Measurements from ENCODE around the gene ZNF385D. TPM values are rescaled to one million over a fixed set of nuclear protein-coding genes. Genes with fewer than 3 reads are reported as not detected.
A peak's percentile ranks its signal among the peaks of the same experiment; 100 is the strongest.

ZNF385D gene
- total RNA-seq, 1 donor from 2014 or later = under 0.01 TPM

GRCh38 chr3:21645121-21645897 lies 105.7 kb downstream of the ZNF385D start:
- peak; percentile 26 for DNase-seq (ENCODE audit: low read depth)
- TF ChIP-seq, protein P1, sequence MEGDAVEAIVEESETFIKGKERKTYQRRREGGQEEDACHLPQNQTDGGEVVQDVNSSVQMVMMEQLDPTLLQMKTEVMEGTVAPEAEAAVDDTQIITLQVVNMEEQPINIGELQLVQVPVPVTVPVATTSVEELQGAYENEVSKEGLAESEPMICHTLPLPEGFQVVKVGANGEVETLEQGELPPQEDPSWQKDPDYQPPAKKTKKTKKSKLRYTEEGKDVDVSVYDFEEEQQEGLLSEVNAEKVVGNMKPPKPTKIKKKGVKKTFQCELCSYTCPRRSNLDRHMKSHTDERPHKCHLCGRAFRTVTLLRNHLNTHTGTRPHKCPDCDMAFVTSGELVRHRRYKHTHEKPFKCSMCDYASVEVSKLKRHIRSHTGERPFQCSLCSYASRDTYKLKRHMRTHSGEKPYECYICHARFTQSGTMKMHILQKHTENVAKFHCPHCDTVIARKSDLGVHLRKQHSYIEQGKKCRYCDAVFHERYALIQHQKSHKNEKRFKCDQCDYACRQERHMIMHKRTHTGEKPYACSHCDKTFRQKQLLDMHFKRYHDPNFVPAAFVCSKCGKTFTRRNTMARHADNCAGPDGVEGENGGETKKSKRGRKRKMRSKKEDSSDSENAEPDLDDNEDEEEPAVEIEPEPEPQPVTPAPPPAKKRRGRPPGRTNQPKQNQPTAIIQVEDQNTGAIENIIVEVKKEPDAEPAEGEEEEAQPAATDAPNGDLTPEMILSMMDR (conservative IDR thresholded peaks at IDR 0.05; ENCODE audit: low read depth, low read length) = no peak
- no peak overlapping the region for H3K4me3 ChIP-seq (ENCODE audit: low read depth, low read length)

DNA sequence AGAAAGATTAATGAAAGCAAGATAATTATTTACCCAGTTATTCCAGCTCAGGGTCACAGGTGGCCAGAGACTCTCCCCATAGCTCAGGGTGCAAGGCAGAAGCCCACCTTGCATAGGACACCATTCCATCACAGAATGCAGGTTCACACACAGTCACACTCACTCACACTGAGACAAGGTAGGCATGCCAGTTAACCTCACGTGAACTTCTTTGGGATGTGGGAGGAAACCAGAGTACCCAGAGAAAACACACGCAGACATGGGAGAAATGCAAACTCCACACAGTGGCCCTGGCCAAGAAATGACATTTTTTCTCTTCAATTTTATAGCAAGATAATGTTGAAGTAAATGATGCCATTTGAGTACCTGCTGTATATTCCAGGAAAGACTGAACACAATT lies 106.7 kb downstream of the ZNF385D start:
- no peak overlapping the region for H3K4me3 ChIP-seq (ENCODE audit: low read depth, low read length)
- TF ChIP-seq, protein P1 (conservative IDR thresholded peaks at IDR 0.05; ENCODE audit: low read depth, low read length) = no peak
- DNase-seq (ENCODE audit: low read depth) = no peak

- TF ChIP-seq, protein P1 (conservative IDR thresholded peaks at IDR 0.05; ENCODE audit: low read depth, low read length) = no peak
- no peak for DNase-seq (ENCODE audit: low read depth)
- H3K4me3 ChIP-seq (ENCODE audit: low read depth, low read length) = no peak overlapping the region
These were observed 107.3 kb downstream of the ZNF385D start for GRCh38 chr3:21643752-21644151.

DNA sequence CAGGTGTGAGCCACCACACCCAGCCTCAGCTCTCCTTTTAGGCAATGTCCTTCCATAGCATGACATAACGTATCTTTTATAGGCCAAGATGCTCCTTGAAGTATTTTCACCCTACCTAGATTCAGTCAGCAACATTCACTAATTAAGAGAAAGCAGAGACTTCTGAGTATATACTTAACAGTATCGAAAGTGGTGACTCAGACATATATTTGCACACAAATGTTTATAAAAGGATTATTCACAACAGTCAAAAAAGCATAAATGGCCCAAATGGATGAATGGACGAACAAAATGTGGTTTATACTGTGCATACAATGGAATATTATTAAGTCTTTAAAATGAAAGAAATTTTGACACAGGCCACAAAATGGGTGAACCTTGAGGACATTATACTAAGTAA lies 108.6 kb downstream of the ZNF385D start:
- no peak overlapping the region for H3K4me3 ChIP-seq (ENCODE audit: low read depth, low read length)
- DNase-seq (ENCODE audit: low read depth) = no peak
- TF ChIP-seq, protein P1 (conservative IDR thresholded peaks at IDR 0.05; ENCODE audit: low read depth, low read length) = no peak

DNA sequence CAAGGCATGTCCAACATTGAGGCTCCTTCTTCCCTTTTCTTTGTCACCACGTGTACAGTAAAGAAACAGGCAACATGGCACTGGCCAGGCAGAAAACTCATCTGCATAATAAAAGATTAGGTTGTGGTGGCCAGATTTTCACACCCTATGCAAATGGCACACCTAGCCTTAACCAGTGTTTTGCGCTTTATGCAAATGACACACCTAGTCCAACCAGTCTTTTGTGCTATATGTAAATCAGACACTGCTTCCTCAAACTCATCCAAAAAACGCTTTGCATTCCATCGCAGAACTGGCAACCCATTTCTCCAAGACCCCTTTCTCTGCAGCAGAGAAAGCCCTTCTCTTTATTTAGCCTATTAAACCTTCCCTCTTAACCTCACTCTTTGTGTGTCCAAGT lies 109.1 kb downstream of the ZNF385D start:
- no peak overlapping the region for H3K4me3 ChIP-seq (ENCODE audit: low read depth, low read length)
- DNase-seq (ENCODE audit: low read depth) = no peak
- TF ChIP-seq, protein P1 (conservative IDR thresholded peaks at IDR 0.05; ENCODE audit: low read depth, low read length) = no peak

- no peak overlapping the region for H3K4me3 ChIP-seq (ENCODE audit: low read depth, low read length)
- no peak for DNase-seq (ENCODE audit: low read depth)
- TF ChIP-seq, protein P1 (conservative IDR thresholded peaks at IDR 0.05; ENCODE audit: low read depth, low read length) = no peak
These were observed 112.5 kb downstream of the ZNF385D start for GRCh38 chr3:21638488-21638887.

- TF ChIP-seq, protein P1 (conservative IDR thresholded peaks at IDR 0.05; ENCODE audit: low read depth, low read length) = no peak
- H3K4me3 ChIP-seq (ENCODE audit: low read depth, low read length) = no peak overlapping the region
- no peak for DNase-seq (ENCODE audit: low read depth)
These were observed 116.9 kb downstream of the ZNF385D start for GRCh38 chr3:21634112-21634511.
